ENCODE measurements around the gene GSG1L2. TPM values are rescaled to one million over a fixed set of nuclear protein-coding genes. Genes with fewer than 3 reads are reported as not detected.

Gene GSG1L2
- total RNA-seq, 1 experiment from 2014 or later = not detected

DNA sequence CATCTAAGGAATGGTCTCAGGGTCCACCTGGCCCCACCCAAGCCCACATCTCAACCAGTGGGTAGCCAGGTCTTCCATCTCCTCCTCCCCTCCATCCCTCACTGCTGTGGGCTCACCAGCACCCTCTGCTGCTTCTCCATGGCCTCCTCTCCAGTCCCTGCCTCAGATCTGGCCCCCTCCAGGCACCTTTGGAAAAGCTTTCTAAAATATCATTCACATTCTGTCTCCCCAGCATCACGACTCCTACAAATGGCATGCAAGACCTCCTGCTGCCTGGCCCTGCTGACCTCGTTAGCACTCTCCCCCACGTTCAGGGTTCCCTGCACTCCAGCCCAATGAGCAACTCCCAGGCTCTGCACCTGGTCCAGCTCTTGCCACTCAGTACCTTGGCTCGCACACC is 17.6 kb upstream of the GSG1L2 start:
- RAD21 ChIA-PET (ENCODE audit: low non-redundant PET in 1 of 2, low total read pairs in 2 of 2, uncharacterized antibody in 2 of 2, unreplicated experiment in 2 of 2) = no interaction called here
- H3K4me3 ChIP-seq (replicated peaks in 1 of 2; ENCODE audit: low read depth in 1 of 2, low read length in 2 of 2) = no peak overlapping the region
- CTCF ChIA-PET = no interaction called here
- intact Hi-C loops (cut with micrococcal nuclease) = no loop called here
- POLR2A ChIA-PET = no interaction called here
- H2AFZ ChIP-seq (ENCODE audit: low read depth, low read length, poor library complexity, severe bottlenecking) = no peak overlapping the region
- peak; percentile 80 for ATAC-seq
- H3K9ac ChIP-seq (ENCODE audit: low read length) = no peak overlapping the region
- TF ChIP-seq RAD21 (IDR thresholded peaks at IDR 0.05; ENCODE audit: low read depth) (peak; percentile 26; the same call in 1 of the 2 replicates), YY1 (IDR thresholded peaks at IDR 0.05; ENCODE audit: extremely low read depth, insufficient replicate concordance, low read depth, low read length) (no peak), JUND (IDR thresholded peaks at IDR 0.05) (no peak), SRF (IDR thresholded peaks at IDR 0.05; ENCODE audit: low read depth) (no peak)
- TF ChIP-seq, protein P1, sequence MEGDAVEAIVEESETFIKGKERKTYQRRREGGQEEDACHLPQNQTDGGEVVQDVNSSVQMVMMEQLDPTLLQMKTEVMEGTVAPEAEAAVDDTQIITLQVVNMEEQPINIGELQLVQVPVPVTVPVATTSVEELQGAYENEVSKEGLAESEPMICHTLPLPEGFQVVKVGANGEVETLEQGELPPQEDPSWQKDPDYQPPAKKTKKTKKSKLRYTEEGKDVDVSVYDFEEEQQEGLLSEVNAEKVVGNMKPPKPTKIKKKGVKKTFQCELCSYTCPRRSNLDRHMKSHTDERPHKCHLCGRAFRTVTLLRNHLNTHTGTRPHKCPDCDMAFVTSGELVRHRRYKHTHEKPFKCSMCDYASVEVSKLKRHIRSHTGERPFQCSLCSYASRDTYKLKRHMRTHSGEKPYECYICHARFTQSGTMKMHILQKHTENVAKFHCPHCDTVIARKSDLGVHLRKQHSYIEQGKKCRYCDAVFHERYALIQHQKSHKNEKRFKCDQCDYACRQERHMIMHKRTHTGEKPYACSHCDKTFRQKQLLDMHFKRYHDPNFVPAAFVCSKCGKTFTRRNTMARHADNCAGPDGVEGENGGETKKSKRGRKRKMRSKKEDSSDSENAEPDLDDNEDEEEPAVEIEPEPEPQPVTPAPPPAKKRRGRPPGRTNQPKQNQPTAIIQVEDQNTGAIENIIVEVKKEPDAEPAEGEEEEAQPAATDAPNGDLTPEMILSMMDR (IDR thresholded peaks at IDR 0.05 in 2 of 3, conservative IDR thresholded peaks at IDR 0.05 in 1 of 3; ENCODE audit: borderline replicate concordance in 1 of 3, insufficient read depth in 1 of 3, low read depth in 2 of 3, low read length in 2 of 3) = peak in 2 of 3 experiments; percentile 46 to 57; a peak in 4 of 6 replicates
- H3K79me2 ChIP-seq (ENCODE audit: insufficient read depth, low read length) = no peaks in the 10 kb centered on the region
- no peak overlapping the region for H3K27ac ChIP-seq (ENCODE audit: low read depth, low read length)
- peaks cover 5 to 20% of the 10 kb centered on the region in 2 experiments for H3K4me1 ChIP-seq (ENCODE audit: control insufficient read depth in 1 of 2, insufficient read depth in 2 of 2, low read length in 2 of 2)
- no peaks in the 10 kb centered on the region for H3K36me3 ChIP-seq (ENCODE audit: control insufficient read depth in 1 of 2, insufficient read depth in 2 of 2, low read length in 2 of 2)
- no peaks in the 10 kb centered on the region for H3K9me2 ChIP-seq (ENCODE audit: insufficient read depth)
- no TSS peak for BruUV-seq (replicated peaks)
- H4K20me1 ChIP-seq (ENCODE audit: insufficient read depth) = no peaks in the 10 kb centered on the region
- peaks cover 12% of the 10 kb centered on the region for H3K27me3 ChIP-seq (ENCODE audit: insufficient read depth, low read length)
- no peak overlapping the region for H3K4me2 ChIP-seq (ENCODE audit: low read length)
- H3K9me3 ChIP-seq (ENCODE audit: control insufficient read depth in 1 of 2, insufficient read depth in 1 of 2, low read depth in 1 of 2, low read length in 2 of 2) = no peaks in the 10 kb centered on the region
- no peak for DNase-seq (ENCODE audit: low read depth, low spot score)

DNA sequence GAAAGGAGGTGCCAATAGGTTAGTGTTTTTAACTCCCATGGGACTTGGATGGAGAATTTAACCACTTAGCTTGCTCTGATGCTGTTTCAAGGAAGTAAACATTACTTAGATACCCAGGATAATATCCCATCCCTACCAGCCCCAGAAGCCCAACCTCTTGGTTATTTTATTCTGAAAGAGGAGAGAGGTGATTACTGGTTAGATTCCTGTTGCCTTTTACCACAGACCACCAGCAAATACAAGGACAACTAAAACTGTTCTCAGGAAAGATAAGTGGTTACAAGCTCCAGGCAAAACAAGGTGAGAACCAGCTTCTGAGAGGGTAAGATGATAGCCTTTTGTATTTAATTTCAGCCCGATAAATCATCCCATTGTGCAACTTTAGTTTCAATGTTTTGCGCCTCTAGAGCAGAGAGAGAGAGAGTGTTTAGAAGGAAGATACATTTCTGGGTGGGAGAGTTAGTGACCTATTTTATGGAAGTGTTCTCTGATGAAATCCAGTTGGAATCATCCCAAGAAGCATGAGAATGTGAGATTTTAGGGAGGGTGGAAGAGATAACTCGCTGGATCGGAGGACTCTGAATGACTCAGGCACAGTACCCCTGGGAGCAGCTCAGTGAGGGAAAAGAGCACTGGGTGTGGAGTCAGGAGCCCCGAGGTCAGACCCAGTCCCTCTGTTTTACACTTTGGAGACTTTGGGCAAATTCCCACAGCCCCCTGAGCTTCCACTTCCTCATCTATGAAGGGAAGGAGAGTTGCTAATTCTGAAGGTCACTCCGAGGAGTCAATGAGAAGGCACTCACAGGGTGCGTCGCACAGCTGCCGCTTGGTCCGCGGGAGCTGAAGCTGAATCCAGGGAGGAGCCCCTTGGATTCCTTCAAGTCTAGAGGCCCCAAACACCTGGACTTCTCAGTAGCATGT is 15.9 kb upstream of the GSG1L2 start:
- H3K4me1 ChIP-seq (ENCODE audit: control insufficient read depth in 1 of 2, insufficient read depth in 2 of 2, low read length in 2 of 2) = peaks cover 5 to 20% of the 10 kb centered on the region in 2 experiments
- no peaks in the 10 kb centered on the region for H3K9me3 ChIP-seq (ENCODE audit: control insufficient read depth in 1 of 2, insufficient read depth in 1 of 2, low read depth in 1 of 2, low read length in 2 of 2)
- DNase-seq (ENCODE audit: low read depth, low spot score) (no peak), ATAC-seq (no peak)
- H3K4me2 ChIP-seq (ENCODE audit: low read length) = no peak overlapping the region
- H3K27me3 ChIP-seq (ENCODE audit: insufficient read depth, low read length) = peaks cover 12% of the 10 kb centered on the region
- H3K4me3 ChIP-seq (replicated peaks in 1 of 2; ENCODE audit: low read depth in 1 of 2, low read length in 2 of 2) = no peak overlapping the region
- ChIA-PET POLR2A (no interaction called here), RAD21 (ENCODE audit: low non-redundant PET in 1 of 2, low total read pairs in 2 of 2, uncharacterized antibody in 2 of 2, unreplicated experiment in 2 of 2) (no interaction called here), CTCF (no interaction called here)
- H4K20me1 ChIP-seq (ENCODE audit: insufficient read depth) = no peaks in the 10 kb centered on the region
- no peaks in the 10 kb centered on the region for H3K9me2 ChIP-seq (ENCODE audit: insufficient read depth)
- no peak overlapping the region for H2AFZ ChIP-seq (ENCODE audit: low read depth, low read length, poor library complexity, severe bottlenecking)
- BruUV-seq (replicated peaks) = no TSS peak
- TF ChIP-seq TCF7L2 (IDR thresholded peaks at IDR 0.05; ENCODE audit: borderline replicate concordance, extremely low read depth, insufficient read depth, insufficient read length) (no peak), ZNF274 (IDR thresholded peaks at IDR 0.05; ENCODE audit: low read depth, low read length) (no peak)
- no peak overlapping the region for H3K27ac ChIP-seq (ENCODE audit: low read depth, low read length)
- H3K36me3 ChIP-seq (ENCODE audit: control insufficient read depth in 1 of 2, insufficient read depth in 2 of 2, low read length in 2 of 2) = no peaks in the 10 kb centered on the region
- H3K9ac ChIP-seq (ENCODE audit: low read length) = no peak overlapping the region
- intact Hi-C loops (cut with micrococcal nuclease) = no loop called here
- no peaks in the 10 kb centered on the region for H3K79me2 ChIP-seq (ENCODE audit: insufficient read depth, low read length)
